Adrenal gland (tissue), 12 donors: ENCODE measurements around the gene SRD5A3. TPM values are rescaled to one million over a fixed set of nuclear protein-coding genes. Genes with fewer than 3 reads are reported as not detected.
"Not testable (repeated sequence)": the region's sequence is repeated elsewhere in the genome, so short reads cannot be mapped to it uniquely, and the experiment has no call there.

Experiments
- DNase-seq, 7 donors: peaks; one replicate each; pipeline ENCODE4 v3.0.0-alpha.2; 2019 to 2020
- H3K27ac ChIP-seq, 5 donors: fragments of 200-600 bp; sonication (generic) in 4 of 5; 1 replicate in 3 of 5; 2 replicates in 2 of 5; pipeline versions ENCODE4 v1.5.1 to v1.8.0; 2016 to 2020; ENCODE audit warnings: mild to moderate bottlenecking in 1 of 5
- H3K27me3 ChIP-seq: fragments of 200-600 bp; 2 replicates; pipeline ENCODE4 v1.8.0; 2021
- H3K36me3 ChIP-seq, 2 donors: fragments of 200-600 bp; replicated peaks in 1 of 2; 1 replicate in 1 of 2; 2 replicates in 1 of 2; pipeline versions ENCODE4 v1.5.1 to v1.8.0; 2018 to 2022
- H3K4me1 ChIP-seq, 2 donors: fragments of 200-600 bp; replicated peaks in 1 of 2; 1 replicate in 1 of 2; 2 replicates in 1 of 2; pipeline versions ENCODE4 v1.5.1 to v1.8.0; 2018 to 2021
- H3K4me3 ChIP-seq, 4 donors: fragments of 200-600 bp; sonication (generic) in 3 of 4; one replicate each; pipeline ENCODE4 v1.5.1; 2016 to 2018
- H3K9me3 ChIP-seq, 3 donors: fragments of 200-600 bp; sonication (generic) in 1 of 3; replicated peaks in 1 of 3; 1 replicate in 2 of 3; 2 replicates in 1 of 3; pipeline versions ENCODE4 v1.5.1 to v1.8.0; 2016 to 2021
- CTCF ChIP-seq, 6 experiments: fragments of 450-650 bp in 4 of 6; fragments of 200-600 bp in 2 of 6; sonication (generic) in 1 of 6; IDR thresholded peaks; 1 replicate in 5 of 6; 2 replicates in 1 of 6; pipeline versions ENCODE4 v1.5.1 to v1.8.0; 2016 to 2021; ENCODE audit warnings: antibody characterized with exemption in 6 of 6, mild to moderate bottlenecking in 2 of 6, moderate library complexity in 1 of 6
- POLR2A ChIP-seq, 2 donors: fragments of 450-650 bp; IDR thresholded peaks; one replicate each; pipeline ENCODE4 v1.6.1; 2017; ENCODE audit warnings: antibody characterized with exemption in 2 of 2, mild to moderate bottlenecking in 2 of 2, moderate library complexity in 1 of 2
- WGBS, 4 donors: extraction: QIAGEN DNeasy Blood & Tissue Kit in 2 of 4; methylation state at CpG; one replicate each; pipeline versions ENCODE4 v1.1.5 to v1.1.7; 2013 to 2017; 5-methylcytosine and 5-hydroxymethylcytosine counted together
- intact Hi-C, 2 donors: fragments of 100-400 bp; cut with DNase I; formaldehyde crosslinking; loops; one replicate each; pipeline versions ENCODE4 v1.14.1 to v1.15.0; 2022 to 2023
- polyA plus RNA-seq, 3 donors: library from polyadenylated mRNA; stranded (reverse); fragments of 200-250 nt in 2 of 3; fragments of 350-450 nt in 1 of 3; fragmentation: Illumina TruSeq in 1 of 3; extraction: RNeasy Lipid Tissue Mini Kit (QIAGEN cat#74804) in 1 of 3; gene quantifications; one replicate each; pipeline ENCODE4 v1.2.3, GENCODE V29; 2013 to 2014
- total RNA-seq, 9 donors: library from RNA; depleted of rRNA in 4 of 9; stranded (reverse); fragments of >200 nt in 4 of 9; fragments of 120-200 nt in 1 of 9; fragmentation: NEBNext Ultra II Directional in 1 of 9; extraction: Animal tissue kit (Norgen Biotek cat#: 25700) in 1 of 9; gene quantifications; one replicate each; pipeline versions ENCODE4 v1.1.0 to v1.2.4, GENCODE V29; 2013 to 2023
- donor health status: healthy with polysubstance abuse.
- donor health status: Bipolar disorder and iron deficiency.
- donor health status: DM: yes; HTN: yes; CAD: no.
- donor health status: DM: no; HTN: no; CAD: no.
- donor health status: DM: no; HTN: no; CAD: no.
- donor health status: DM: yes; HTN: yes; CAD: no.

The SRD5A3 gene
- total and polyA plus RNA-seq, 12 donors = 6.8 to 28.4 (median 15.7) TPM

GRCh38 chr4:55352726-55353125 lies 6.7 kb downstream of the SRD5A3 start:
- intact Hi-C loops = no loop called here
- H3K4me1 ChIP-seq = peaks cover 2 to 8% of the 10 kb centered on the region in 2 donors
- TF ChIP-seq POLR2A (IDR thresholded peaks at IDR 0.05) = no peak
- TF ChIP-seq CTCF (IDR thresholded peaks at IDR 0.05) = no peak
- H3K9me3 ChIP-seq = no peaks in the 10 kb centered on the region
- no peaks in the 10 kb centered on the region for H3K27me3 ChIP-seq
- H3K27ac ChIP-seq = no peak overlapping the region
- DNase-seq = no peak
- no peaks in the 10 kb centered on the region for H3K36me3 ChIP-seq
- no peak overlapping the region for H3K4me3 ChIP-seq
- 91 to 98% (median 97%) methylated on average over 2 of the region's 2 CpGs for WGBS, 4 donors

GRCh38 chr4:55353228-55353747 lies 7.2 kb downstream of the SRD5A3 start:
- intact Hi-C loops, DNase-seq, H3K4me1 ChIP-seq, H3K36me3 ChIP-seq, H3K27me3 ChIP-seq, H3K9me3 ChIP-seq, H3K27ac ChIP-seq, H3K4me3 ChIP-seq: not testable (repeated sequence)
- 93 to 97% (median 95%) methylated on average over 12 to 13 of the region's 13 CpGs for WGBS, 4 donors

- 87 to 94% (median 92%) methylated on average over 8 of the region's 8 CpGs for WGBS, 4 donors
- no peak for TF ChIP-seq CTCF (IDR thresholded peaks at IDR 0.05)
- Histone ChIP-seq H3K4me3 (no peak overlapping the region), H3K27me3 (no peaks in the 10 kb centered on the region), H3K27ac (no peak overlapping the region), H3K9me3 (no peaks in the 10 kb centered on the region), H3K4me1 (peaks cover 19 to 21% of the 10 kb centered on the region in 2 donors), H3K36me3 (no peaks in the 10 kb centered on the region)
- DNase-seq = no peak
- intact Hi-C loops = no loop called here
Measured at GRCh38 chr4:55354648-55355047, 8.6 kb downstream of the SRD5A3 start.

GRCh38 chr4:55355555-55355954 lies 9.5 kb downstream of the SRD5A3 start:
- H3K27ac ChIP-seq = no peak overlapping the region
- H3K27me3 ChIP-seq = no peaks in the 10 kb centered on the region
- H3K9me3 ChIP-seq = no peaks in the 10 kb centered on the region
- H3K36me3 ChIP-seq = no peaks in the 10 kb centered on the region
- intact Hi-C loops = no loop called here
- DNase-seq = no peak
- no peak overlapping the region for H3K4me3 ChIP-seq
- H3K4me1 ChIP-seq = peaks cover 22 to 24% of the 10 kb centered on the region in 2 donors
- TF ChIP-seq CTCF (IDR thresholded peaks at IDR 0.05) (no peak), POLR2A (IDR thresholded peaks at IDR 0.05) (no peak)
- whole genome bisulfite sequencing, 4 donors = 76 to 81% (median 79%) methylated on average over 6 of the region's 6 CpGs

- intact Hi-C loops = no loop called here
- TF ChIP-seq CTCF (IDR thresholded peaks at IDR 0.05) = no peak
- no peak for TF ChIP-seq POLR2A (IDR thresholded peaks at IDR 0.05)
- H3K4me3 ChIP-seq = no peak overlapping the region
- H3K27ac ChIP-seq = peak overlapping the region in 1 of 5 donors; percentile 8
- H3K9me3 ChIP-seq = no peaks in the 10 kb centered on the region
- H3K4me1 ChIP-seq = peaks cover 22 to 24% of the 10 kb centered on the region in 2 donors
- DNase-seq = no peak
- no peaks in the 10 kb centered on the region for H3K27me3 ChIP-seq
- no peaks in the 10 kb centered on the region for H3K36me3 ChIP-seq
- WGBS, 4 donors = 70 to 76% (median 71%) methylated on average over 5 of the region's 5 CpGs
Measured at GRCh38 chr4:55356991-55357461, 11.0 kb downstream of the SRD5A3 start.
